ENCODE data around the gene EN1. TPM values are rescaled to one million over a fixed set of nuclear protein-coding genes. Genes with fewer than 3 reads are reported as not detected.

EN1 gene
- total RNA-seq, 1 donor from 2014 or later, result not detected

DNA sequence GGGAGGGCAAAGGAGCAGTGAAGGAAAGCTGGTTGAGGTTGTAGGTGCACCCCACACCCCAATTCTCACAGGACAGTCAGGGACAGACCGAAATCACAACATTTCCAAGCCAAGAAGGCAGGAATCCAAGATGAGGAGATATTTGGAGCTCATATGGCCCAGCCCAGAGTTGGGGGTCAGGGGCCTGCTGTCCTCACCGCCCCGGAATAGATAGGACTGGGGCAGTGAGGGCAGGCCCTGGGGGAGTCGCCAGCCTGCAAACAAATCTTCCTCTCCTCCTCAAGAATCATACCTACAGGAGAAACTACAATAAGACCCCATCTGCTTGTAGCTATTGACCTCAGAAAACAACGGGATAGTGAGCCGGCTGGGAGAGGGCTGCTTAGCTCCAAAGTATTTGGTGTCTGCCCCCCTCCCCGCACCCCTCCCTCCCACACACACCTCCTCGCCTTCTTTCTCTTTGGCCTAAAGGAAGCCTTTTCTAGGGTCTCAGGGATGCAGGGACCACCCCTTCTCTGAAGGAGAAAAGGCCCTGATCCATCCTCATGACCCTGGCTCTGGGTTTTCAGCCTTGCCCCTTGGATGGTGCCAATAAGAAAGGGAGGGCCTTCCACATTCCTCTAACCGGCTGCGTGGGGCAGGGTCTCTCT, 3.8 kb downstream of the EN1 start:
- DNase-seq (ENCODE audit: low read depth in 2 of 2), result no peak

DNA sequence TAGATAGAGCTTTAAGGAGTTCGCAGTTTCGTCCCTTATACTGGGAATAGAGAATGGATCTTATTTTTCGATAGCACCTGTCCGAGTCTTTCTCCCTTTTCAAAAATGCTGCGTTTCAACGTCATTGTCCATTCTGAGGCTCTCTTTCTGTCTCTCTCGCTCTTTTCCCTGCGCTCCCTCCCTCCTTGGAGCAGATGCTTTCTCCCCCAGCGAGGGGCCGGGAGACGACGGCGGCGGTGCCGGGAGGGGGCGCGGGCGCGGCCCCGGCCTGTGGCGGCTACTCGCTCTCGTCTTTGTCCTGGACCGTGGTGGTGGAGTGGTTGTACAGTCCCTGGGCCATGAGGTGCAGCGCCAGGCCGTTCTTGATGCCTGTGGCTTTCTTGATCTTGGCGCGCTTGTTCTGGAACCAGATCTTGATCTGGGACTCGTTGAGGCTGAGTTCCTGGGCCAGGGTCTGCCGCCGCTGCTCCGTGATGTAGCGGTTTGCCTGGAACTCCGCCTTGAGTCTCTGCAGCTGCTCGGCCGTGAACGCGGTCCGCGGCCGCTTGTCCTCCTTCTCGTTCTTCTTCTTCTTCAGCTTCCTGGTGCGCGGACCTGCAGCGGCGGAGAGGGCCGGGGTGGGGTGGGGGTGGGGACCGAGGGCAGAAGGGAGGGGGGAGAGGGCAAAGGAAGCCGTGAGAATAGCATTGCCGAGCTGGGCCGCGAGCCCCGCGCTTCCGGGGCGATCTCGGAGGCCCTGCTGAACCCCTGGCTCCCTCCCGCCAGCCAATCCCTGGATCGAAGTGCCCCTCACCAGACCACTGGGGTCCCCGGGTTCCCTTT, 4.6 kb downstream of the EN1 start:
- no peak for DNase-seq (ENCODE audit: low read depth in 2 of 2)

DNA sequence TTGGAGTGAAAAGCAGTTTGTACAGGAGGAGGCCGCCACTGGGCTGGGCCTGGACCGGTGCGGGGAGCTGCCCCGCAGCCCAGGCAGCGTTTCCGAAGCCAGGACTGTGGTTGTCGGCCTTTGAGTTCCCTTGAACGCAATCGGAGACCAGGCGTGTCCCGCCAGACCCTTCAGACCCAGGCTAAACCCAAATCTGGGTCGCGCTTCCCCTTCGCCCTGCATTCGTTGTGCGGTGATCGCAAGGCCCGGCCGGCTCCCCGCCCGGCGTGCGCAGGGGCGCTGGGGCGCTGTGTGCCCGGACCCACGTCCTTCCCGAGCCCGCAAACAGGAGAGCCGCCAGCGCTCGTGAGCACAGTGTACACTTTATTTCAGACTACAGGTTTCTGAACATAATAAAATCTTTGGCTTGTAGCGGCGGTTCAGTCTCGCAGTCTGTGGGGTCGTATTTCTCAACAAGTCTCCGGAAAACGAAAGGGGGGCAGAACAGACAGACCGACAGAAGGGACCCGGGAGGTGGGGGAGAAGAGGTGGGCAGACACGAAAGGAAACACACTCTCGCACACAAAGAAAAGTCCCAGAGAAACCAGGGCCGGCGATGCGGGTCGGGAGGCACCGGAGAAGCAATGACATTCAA, 5.5 kb downstream of the EN1 start:
- no peak for DNase-seq (ENCODE audit: low read depth in 2 of 2)

DNA sequence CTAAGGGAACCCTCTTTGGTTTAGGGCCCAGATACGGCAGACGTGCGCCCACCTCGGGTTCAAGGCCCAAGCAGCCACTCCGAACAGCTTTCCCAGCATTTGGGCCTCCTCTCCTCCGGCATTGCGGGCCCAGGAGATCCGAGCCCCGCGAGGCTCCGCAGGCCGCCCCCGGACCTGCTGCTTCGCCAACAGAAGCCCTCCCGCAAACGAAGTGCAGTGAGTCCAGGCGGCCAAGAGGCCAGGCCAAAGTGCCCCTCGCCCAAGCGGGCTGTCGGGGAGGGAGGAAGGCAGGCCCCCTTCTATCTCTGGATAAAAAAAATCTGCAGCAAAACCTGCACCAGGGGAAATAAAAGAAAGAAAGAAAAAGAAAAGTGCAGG, 6.0 kb downstream of the EN1 start:
- no peak for DNase-seq (ENCODE audit: low read depth in 2 of 2)

DNA sequence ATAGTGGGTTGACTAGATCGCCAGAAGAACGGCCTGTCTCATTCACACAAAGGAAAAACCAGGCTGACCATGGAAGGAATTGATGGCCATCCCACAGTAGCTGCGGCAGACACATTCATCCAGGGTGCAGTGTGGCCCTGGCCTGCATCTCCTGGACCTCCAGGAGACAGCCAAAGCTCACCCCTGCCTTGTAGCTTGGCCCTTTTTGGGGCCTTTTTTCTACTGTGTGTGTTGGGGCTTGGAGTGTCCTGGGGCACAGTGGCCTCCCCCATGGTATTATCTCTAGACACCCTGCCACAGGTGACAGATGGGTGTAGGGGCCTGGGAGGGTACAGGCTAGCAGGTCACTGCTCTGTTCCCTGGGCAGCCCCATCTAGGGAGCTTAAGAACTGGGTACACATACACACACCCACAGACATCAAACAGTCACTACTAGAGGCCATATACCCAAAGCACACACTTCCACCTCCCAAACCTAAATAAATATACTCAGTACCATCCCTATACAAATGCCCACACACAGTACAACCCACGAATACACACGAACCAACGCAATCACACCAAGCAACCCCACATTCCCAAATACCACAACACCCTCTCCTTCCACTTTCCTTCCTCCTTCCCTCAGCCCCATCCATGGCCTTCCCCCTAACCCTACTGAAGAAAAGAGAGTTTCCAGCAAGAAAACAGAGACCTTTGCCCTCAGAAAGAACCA, 8.6 kb downstream of the EN1 start:
- no peak for DNase-seq (ENCODE audit: low read depth in 2 of 2)

DNA sequence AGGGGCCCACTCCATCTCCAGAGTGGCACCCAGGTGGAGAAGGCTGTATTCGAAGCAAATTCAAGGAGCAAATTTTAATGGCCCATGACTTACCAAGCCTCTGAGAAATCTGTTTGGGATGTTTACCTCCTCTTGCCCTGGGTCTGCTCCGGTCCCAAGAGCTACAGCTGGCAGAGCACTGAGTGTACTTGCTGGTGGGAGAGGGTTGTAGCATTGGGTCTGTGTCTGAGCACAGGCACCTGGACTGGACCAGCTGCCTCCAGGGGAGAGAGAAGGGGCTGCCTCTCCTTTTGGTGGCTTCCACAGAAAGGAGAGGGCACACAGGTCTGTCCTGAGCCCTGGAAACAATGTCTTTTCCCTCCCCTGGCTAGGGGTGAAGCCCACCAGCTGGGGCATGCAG, 9.8 kb downstream of the EN1 start:
- no peak for DNase-seq (ENCODE audit: low read depth in 2 of 2)

DNA sequence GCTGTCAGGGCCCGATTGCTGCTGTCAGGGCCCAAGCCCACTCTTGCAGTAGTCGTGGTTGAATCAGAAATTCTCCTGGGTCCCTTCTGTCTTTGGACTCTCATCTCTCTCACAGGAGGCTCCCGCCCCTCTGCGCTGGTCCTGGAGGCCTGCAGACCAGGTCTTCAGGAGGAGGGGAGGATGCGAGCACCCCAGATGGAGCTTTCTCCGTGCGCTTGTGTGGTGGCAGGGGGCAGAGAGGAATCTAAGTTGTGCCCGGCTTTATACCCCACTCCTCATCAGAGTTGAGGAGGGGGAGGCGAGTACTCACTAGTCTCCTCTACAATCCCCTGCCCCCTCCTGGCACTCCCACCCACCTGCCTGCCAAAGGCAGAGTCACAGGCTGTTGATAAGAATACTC, 10.4 kb downstream of the EN1 start:
- no peak for DNase-seq (ENCODE audit: low read depth in 2 of 2)

DNA sequence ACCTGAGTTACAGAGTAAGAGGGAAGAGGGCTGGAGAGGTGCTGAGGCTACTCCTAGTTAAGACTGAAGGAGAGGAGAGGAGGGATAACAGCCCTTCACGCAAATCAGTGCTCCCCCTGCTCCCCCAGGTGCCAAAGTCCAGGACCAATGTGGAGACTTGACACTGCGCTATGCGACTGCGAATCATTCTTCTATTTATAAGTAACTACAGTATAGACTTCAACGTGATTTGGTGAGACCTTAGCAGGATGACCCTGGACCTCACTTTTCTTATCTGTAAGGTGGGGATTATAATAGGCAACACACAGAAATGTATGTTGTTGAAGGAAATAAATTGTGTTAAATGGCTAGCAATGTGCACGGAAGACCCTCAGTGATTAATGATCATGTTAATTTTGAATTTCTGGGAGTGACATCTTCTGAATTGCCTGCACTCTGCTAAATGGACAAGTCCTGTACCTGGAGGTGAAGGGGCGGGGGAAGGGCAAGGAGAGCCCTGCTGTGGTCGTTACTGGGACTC, 11.0 kb downstream of the EN1 start:
- no peak for DNase-seq (ENCODE audit: low read depth in 2 of 2)

DNA sequence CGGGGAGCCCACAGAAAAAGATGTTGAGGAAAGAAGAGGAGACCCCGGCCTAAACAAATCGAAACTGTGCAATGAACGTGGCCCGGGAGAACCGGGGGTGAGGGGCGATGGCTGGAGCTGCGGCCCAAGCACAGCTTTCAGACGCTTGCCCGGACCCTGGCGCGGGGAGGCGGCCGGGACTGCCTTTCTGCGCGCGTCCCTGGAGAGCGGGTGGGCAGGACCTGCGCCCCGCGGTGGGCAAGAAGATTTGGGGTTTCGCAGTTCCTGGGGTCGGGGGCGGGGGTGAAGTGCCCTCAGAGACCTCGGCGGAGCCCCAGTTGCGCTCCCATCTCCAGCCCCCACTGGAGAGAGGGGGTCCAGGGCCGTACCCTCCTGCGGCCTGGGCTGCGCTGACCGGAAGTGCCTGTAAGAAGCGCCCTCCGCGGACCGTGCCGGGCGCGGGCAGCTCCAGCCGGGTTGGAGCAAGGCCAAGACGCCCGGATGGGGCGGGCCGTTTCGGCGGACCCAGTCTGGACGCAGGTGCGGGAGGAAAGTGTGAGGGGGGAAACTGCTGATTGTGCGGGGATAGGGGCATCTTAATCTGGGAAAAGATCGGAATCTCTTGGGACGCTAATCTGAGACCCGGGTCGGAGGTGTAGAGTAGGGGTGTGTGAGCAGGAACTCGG, 11.6 kb downstream of the EN1 start:
- DNase-seq (ENCODE audit: low read depth in 2 of 2), result no peak

DNA sequence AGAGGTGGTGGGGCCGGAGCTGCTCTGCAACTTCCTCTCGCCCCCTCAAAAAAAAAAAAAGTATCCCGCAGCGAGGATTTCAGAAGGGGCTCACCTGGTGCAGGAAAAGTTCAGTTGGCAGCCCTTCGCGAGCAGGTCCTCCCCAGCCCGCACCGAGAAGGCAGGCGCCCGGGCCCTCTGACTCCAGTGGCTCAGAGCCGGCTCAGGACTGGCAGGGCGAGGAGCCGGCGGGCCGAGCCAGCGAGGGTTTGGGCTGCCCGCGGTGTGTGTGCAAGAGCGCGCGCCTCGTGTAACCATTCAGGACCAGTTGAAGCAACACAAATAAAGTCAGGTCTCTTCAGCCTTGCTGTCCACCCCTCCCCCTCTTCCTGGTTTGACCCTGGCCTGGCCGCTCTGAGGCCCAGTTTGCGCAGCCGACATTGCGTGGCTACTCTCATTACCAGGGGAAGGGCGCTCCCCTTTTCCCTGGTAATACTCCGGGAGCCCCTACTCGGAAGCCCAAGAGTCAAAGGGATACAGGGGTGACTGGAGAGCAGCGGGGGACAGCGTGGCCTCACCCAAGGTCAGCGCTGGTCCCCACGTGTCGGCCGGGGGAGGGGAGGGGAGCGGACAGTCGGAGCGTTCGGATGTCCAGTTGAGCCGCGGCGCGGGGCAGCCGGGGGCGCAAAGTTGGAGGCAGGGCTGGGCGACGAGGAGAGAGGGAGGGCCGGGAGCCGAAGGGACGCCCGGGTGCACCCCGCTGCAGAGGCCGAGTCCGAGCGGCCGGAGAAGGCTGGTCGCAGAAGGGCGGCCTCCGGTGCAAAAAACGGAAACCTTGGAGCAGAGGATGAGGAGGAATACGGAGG, 12.3 kb downstream of the EN1 start:
- DNase-seq (ENCODE audit: low read depth in 2 of 2), result no peak

DNA sequence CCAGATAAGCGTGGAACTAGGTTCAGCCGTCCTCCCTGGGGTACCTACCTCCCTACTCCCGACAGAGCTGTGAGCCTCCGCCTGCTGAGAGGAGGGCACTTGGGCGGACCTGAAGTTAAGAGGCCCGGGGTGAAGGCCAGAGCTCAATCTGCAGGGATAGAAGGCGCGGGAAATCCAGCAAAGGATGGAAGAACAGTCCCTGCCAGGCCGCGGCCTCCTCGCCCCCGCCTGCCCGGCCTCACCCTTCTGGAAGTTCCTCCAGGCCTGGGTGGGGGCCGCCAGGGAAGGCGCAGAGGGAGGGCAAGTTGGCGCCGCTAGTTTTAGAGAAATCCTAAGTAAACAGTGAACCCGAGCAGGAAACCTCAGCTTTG, 13.0 kb downstream of the EN1 start:
- DNase-seq (ENCODE audit: low read depth in 2 of 2), result no peak

DNA sequence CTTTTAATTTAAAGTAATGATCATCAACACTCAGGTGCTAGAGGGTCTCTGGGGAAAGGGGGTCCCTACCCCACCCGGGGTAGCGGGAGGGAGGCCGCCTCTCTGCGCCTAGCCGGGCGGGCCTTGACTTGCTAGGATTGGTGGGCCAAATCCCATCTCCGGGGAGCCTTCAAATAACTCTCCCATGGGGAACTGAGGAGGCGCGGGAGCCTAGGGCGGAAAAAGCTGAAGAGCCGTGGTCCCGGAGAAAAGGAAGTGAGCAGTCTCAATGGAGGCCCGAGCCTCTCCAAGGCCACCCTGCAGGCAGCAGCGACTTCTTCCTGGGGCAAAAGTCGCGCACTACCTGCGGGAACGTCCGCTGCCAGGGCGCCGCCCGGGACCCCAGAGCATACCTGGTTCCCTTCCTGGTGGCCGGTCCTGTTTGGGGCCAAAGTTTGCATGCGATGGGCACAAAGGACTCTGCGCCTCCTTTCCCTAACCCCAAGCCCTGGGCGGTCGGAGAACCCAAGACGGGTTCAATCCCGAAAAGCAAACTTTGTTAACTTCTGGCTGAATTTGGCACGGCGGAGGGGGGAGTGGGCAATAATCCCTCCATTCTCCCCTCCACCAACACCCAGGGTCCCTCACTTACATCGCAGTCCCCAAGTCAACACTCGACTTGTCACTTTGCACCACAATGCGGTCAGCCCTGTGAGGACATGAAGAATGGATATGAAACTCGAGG, 13.6 kb downstream of the EN1 start:
- DNase-seq (ENCODE audit: low read depth in 2 of 2), result no peak

DNA sequence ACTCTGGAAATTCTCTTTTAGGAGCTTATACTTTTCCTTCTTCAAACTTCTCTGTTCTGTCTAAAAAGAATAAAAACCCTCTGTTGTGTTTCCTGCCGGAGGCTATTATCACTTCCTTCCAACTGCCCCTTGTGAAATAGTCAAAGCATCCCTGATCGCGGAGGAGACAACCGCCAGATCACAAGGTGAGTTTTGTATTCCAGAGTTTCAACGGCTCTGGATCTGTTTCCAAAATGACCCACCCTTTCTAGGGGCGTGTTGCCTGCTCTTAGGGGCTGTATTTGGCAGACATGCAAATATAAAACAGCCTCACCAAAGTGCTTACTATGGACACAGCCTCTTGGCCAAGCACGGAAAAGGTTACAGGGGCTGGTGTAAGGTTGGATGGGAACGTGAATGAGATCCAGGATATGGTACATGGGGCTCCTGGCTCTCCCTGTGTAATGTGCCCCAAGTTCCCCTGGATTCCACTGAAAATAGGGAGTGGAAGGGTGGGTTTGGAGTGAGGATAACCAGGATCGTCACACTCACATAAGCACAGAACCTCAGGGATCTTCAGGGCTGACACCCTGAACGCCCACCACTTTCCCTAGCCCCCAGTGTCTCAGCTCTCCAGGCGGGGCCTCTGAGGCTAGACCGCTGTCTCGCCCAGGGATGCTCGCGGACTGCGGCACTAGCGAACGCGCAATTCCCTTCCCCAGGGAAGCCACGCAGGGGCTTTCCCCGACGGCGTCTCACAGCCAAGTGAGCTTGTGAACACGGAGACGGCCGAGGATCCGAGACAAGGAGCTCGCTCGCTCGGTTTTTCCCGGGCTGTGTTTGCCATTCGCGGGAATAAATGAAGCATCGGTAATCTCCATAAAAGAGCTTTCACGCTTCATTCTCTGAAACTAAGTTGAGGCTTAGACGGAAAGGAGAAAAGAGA, 14.4 kb downstream of the EN1 start:
- DNase-seq (ENCODE audit: low read depth in 2 of 2), result no peak

DNA sequence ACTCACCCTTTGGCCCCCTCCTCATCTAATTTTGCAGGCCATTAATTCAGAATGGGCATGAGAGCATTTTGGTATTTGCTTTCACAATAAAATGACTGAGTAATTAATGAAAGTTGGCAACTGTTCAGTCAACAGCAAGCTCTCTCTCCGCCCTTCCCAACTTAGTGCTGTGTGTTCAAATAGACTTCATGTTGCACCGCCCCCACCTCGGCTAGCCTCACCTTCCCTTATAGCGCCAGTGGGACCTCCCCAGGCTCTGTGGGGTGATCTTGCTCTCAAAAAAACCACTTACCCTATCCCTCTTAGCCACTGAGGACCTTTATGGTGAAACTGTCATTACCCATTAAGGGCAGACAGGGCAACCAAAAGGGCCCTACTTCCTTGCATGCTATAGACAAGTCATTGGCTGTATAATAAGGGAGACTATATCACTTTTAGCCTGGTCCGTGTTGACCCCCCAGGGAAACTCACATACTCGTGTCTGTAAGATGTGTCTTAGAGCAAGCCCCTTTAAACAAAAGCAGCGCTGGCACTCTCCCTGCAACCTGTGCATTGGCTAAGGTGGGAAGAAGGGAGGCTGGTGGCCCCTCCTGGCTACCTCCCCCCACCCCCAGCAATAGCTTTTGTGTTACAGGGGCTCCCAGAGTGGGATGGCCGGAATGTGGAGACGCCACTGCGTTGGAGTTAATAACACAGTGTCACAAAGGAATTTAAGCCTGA, 15.2 kb downstream of the EN1 start:
- no peak for DNase-seq (ENCODE audit: low read depth in 2 of 2)

DNA sequence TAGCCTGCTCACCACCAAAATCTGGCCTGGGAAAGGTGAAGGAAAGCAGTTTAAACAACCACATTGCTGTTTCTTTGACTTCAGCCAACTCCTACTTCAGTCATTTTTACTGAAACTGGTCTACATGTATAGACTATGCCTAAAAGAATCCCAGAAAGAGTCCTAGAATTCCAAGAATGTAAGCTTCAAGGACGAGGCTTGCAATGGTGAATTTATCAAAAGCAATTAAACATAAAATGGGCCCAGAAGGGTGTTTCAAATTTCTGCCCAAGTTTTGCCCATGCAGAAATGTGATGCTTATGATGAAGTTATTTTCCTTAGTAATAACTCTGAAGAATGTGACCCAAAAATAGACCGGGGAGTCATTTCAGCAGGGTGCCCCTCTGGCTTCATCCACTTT, 16.6 kb downstream of the EN1 start:
- no peak for DNase-seq (ENCODE audit: low read depth in 2 of 2)

DNA sequence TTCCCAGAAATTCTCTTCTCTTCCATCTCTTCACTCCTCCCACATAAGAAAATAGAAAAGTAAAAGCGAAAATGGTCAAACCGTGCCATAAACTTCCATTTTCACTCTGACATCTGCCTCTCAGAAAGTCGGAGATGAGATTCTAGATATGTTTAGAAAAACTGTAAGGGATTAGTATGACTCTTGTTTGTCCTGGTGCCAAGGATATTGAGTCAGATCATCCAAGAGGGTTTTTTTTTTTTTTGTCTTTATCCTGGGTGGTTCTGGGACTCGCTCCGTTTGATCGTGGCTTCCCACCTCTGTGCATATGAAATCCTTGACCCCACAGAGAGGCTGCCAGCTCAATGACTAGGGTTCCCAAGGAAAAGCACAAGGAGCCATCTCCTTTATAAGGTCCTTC, 17.3 kb downstream of the EN1 start:
- no peak for DNase-seq (ENCODE audit: low read depth in 2 of 2)

DNA sequence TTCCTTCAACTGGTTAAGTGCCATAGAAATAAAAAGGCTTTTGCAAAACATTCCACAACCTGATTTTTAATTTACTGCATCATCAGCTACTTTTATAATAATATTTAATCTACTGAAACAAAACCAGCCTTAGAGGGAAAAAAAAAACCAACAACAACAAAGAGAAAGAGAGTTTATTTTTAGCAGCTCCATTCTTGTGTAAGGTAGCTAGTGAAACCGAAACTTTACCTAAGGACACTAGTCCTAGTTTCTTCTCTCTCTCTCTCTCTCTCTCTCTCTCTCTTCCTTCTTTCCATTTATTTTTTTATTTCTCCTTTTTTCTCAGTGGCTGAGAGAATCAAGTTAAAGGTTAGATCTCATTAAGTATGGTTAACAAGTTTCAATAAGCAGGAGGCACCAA, 21.4 kb downstream of the EN1 start:
- no peak for DNase-seq (ENCODE audit: low read depth in 2 of 2)

DNA sequence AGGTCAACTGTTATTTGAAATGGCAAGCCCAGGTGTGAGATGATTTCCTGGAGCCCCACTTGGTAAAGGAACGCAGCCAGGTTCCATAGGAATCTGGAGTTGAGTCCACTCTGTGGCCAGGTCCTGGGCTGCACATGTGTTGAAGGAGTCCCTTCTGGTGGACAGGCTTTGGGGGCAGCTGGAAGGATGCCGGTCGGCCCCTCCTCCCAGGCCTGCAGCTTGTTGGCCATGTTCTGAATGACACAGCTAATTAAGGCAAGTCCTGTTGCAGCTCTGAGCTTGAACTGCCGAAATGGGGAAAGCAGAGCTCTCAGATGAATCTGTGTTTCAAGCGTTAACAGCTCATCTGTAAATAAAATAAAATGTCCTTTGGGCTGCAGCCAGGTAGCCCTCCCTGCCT, 23.8 kb downstream of the EN1 start:
- no peak for DNase-seq (ENCODE audit: low read depth in 2 of 2)

Data from dermis microvascular lymphatic vessel endothelial cell (primary cell).